AG04450 (cell line): ENCODE measurements around the gene STRBP. TPM values are rescaled to one million over a fixed set of nuclear protein-coding genes. Genes with fewer than 3 reads are reported as not detected.

Experiments
- CTCF ChIA-PET: fragments of 300-600, 350-600 bp; formaldehyde crosslinking; extraction: SDS; loops from one replicate; lab custom pipeline; 2022; ENCODE audit warnings: antibody characterized with exemption, inconsistent platforms; lab: Charles Lee
- POLR2A ChIA-PET: fragments of 350-600 bp; formaldehyde crosslinking; extraction: SDS; loops from one replicate; lab custom pipeline; 2021; ENCODE audit warnings: antibody characterized with exemption, inconsistent platforms; lab: Yijun Ruan, JAX
- DNase-seq: peaks from one replicate; pipeline ENCODE4 v3.0.0-alpha.2; 2011; ENCODE audit warnings: low read depth, low spot score
- H3K27ac ChIP-seq: one replicate; pipeline ENCODE4 v1.5.1; 2012; ENCODE audit warnings: low read depth, low read length, control low read depth
- H3K27me3 ChIP-seq: one replicate; pipeline ENCODE4 v1.6.0; 2012; ENCODE audit warnings: low read length; ENCODE audit not compliant: control insufficient read depth, insufficient read depth
- H3K4me3 ChIP-seq: 2 replicates; pipeline ENCODE4 v1.5.1; 2011; ENCODE audit warnings: mild to moderate bottlenecking, low read depth, low read length, control low read depth
- H3K9me3 ChIP-seq: 2 replicates; pipeline ENCODE4 v1.5.1; 2012; ENCODE audit warnings: low read length; ENCODE audit not compliant: control insufficient read depth, insufficient read depth
- polyA plus RNA-seq: library from polyadenylated mRNA; depleted of rRNA; stranded (reverse); fragments of >200 nt; gene quantifications from 2 replicates; pipeline ENCODE4 v1.2.3, GENCODE V29; 2011
- TF ChIP-seq, protein P1 (sequence below): IDR thresholded peaks from 2 replicates; pipeline ENCODE4 v1.5.1; 2011; ENCODE audit warnings: low read depth, low read length, control low read depth, inconsistent platforms

STRBP gene
- polyA plus RNA-seq, 1 experiment: 6.3 TPM

DNA sequence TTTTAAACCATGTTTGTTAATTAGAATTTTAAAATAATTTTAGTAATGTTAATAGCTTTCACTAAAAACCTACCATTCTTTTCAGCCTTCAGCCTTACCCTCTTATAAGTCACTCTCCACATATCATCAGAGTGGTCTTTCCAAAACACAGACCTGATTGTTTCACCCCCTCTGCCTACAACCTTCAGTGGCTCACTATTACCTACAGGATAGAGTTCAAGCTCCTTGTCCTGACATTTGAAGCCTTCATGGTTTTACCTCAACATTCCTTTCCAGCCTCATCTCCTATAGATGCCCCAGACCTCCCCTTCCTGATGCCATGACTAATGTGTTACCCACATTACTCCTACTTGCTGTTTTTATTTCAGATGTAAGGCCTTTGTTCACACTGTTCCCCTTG is 27.8 kb upstream of the STRBP start:
- TF ChIP-seq, protein P1, sequence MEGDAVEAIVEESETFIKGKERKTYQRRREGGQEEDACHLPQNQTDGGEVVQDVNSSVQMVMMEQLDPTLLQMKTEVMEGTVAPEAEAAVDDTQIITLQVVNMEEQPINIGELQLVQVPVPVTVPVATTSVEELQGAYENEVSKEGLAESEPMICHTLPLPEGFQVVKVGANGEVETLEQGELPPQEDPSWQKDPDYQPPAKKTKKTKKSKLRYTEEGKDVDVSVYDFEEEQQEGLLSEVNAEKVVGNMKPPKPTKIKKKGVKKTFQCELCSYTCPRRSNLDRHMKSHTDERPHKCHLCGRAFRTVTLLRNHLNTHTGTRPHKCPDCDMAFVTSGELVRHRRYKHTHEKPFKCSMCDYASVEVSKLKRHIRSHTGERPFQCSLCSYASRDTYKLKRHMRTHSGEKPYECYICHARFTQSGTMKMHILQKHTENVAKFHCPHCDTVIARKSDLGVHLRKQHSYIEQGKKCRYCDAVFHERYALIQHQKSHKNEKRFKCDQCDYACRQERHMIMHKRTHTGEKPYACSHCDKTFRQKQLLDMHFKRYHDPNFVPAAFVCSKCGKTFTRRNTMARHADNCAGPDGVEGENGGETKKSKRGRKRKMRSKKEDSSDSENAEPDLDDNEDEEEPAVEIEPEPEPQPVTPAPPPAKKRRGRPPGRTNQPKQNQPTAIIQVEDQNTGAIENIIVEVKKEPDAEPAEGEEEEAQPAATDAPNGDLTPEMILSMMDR: no peak
- no peaks in the 10 kb centered on the region for H3K9me3 ChIP-seq
- H3K27ac ChIP-seq: no peak overlapping the region
- ChIA-PET CTCF (no interaction called here), POLR2A (no interaction called here)
- H3K27me3 ChIP-seq: peaks cover 6% of the 10 kb centered on the region
- H3K4me3 ChIP-seq: no peak overlapping the region
- DNase-seq: no peak

DNA sequence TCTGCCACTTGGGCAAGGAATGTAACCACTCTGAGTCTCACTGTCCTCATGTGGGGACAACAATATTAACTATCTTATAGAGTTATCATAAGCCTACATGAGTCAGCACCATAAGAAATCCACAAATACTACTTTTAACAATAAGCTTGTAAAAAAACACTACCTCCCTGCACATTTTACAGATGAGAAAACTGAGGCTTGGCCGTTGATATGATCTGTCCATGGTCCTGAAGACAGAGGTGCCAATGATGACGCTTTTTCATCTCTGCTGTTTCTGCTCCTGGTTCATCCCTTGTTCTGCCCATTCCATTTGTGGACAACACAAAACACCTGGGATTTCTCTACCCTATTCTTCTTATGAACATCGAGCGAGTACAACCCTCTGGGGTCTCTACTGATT is 23.4 kb upstream of the STRBP start:
- TF ChIP-seq, protein P1: no peak
- no peaks in the 10 kb centered on the region for H3K9me3 ChIP-seq
- H3K27me3 ChIP-seq: no peaks in the 10 kb centered on the region
- no peak overlapping the region for H3K4me3 ChIP-seq
- CTCF ChIA-PET: no interaction called here
- POLR2A ChIA-PET: no interaction called here
- DNase-seq: no peak
- H3K27ac ChIP-seq: no peak overlapping the region

DNA sequence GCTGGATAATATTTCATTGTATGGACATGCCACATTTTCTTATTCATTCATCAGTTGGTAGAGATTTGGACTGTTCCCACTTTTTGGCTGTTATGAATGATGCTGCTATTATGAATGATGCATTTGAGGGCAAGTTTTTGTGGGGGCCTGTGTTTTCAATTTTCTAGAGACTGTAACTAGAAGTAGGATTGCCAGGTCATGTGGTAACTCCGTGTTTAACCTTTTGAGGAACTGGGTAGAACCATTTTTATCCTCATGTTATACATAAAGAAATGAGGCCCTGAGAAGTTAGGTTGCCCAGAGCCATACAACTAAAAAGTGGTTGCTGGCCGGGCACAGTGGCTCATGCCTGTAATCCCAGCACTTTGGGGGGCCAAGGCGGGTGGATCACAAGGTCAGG is 22.4 kb upstream of the STRBP start:
- Histone ChIP-seq H3K27me3 (no peaks in the 10 kb centered on the region), H3K27ac (no peak overlapping the region), H3K9me3 (no peaks in the 10 kb centered on the region), H3K4me3 (no peak overlapping the region)
- TF ChIP-seq, protein P1: no peak
- POLR2A ChIA-PET: no interaction called here
- CTCF ChIA-PET: no interaction called here
- DNase-seq: no peak

DNA sequence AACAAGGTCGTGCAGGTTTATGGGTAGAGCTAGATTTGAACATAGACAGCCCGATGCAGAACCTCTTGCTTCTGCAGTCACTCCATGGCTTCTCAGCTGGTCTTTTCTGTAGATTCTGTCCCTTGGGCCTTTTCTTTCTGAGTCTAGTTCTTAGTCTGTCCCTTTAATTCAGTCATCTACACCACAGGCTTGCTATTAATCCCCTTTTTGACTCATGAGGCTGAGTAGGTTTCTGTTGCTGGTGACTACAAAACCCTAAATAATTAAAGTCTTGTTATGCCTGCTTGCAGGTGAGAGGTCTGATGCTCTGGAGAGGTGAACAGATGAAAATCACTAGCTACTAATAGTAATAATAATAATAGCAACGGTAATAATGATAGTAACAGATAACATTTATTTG is 19.3 kb upstream of the STRBP start:
- no peak overlapping the region for H3K4me3 ChIP-seq
- ChIA-PET CTCF (no interaction called here), POLR2A (no interaction called here)
- no peaks in the 10 kb centered on the region for H3K27me3 ChIP-seq
- no peak overlapping the region for H3K27ac ChIP-seq
- H3K9me3 ChIP-seq: no peaks in the 10 kb centered on the region
- TF ChIP-seq, protein P1: no peak
- no peak for DNase-seq

DNA sequence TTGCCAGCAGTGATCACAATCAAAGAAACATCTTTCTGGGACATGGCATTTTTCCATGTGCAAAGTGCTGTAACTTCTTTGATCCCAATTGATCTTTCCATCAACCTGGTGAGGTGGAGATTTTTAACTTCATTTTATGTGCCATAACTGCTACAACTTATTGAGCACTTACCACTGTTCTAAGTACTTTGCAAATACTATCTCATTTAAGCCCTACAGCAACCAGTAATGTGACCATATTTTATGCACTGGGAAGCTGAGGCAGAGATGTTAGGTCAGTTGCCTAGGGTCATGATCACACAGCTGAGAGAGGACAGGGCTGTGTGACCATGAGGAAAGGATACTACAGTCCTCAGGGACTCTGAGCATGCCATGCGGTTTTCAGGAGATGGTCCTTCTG is 17.9 kb upstream of the STRBP start:
- no peaks in the 10 kb centered on the region for H3K9me3 ChIP-seq
- peaks cover 6% of the 10 kb centered on the region for H3K27me3 ChIP-seq
- CTCF ChIA-PET: interaction anchor here (0.9 kb wide), 1 partner anchor 183 kb away, joined by 6 read pairs; no protein-coding TSS in a partner anchor
- DNase-seq: no peak
- TF ChIP-seq, protein P1: no peak
- POLR2A ChIA-PET: interaction anchor here (0.7 kb wide), 1 partner anchor 598 kb away, joined by 5 read pairs; no protein-coding TSS in a partner anchor
- H3K4me3 ChIP-seq: no peak overlapping the region
- H3K27ac ChIP-seq: no peak overlapping the region
